OCI-LY3 (cell line): ENCODE results near the gene TAPBP.

Source experiments
- EZH2phosphoT487 ChIP-seq: fragments of 200-600 bp; shearing (Covaris generic); IDR thresholded peaks from 2 replicates; pipeline ENCODE4 v1.6.1; 2018; ENCODE audit warnings: antibody characterized with exemption, mixed run types, low read depth
- TF ChIP-seq, protein P1 (sequence below): fragments of 200-600, 300-600 bp; sonication (generic); IDR thresholded peaks from 2 replicates; pipeline ENCODE4 v1.5.1; 2014; ENCODE audit warnings: antibody characterized with exemption, low read length, low read depth

DNA sequence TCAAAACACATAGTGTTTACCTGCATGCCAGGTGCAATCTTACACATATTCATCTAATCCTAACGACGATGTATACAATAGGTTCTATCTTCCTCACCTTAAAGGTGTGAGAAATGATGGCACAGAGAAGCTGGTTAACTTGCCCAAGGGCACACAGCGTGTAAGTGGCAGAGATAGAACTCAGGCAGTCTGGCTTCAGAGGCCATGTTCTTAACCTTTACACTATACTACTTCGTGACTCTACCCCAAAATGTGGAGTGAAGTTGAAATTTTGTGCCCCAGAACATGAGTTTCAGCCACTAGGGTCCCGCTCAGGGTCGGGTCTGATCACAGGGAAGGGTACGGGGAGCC is 42.8 kb downstream of the TAPBP start:
- TF ChIP-seq, protein P1, sequence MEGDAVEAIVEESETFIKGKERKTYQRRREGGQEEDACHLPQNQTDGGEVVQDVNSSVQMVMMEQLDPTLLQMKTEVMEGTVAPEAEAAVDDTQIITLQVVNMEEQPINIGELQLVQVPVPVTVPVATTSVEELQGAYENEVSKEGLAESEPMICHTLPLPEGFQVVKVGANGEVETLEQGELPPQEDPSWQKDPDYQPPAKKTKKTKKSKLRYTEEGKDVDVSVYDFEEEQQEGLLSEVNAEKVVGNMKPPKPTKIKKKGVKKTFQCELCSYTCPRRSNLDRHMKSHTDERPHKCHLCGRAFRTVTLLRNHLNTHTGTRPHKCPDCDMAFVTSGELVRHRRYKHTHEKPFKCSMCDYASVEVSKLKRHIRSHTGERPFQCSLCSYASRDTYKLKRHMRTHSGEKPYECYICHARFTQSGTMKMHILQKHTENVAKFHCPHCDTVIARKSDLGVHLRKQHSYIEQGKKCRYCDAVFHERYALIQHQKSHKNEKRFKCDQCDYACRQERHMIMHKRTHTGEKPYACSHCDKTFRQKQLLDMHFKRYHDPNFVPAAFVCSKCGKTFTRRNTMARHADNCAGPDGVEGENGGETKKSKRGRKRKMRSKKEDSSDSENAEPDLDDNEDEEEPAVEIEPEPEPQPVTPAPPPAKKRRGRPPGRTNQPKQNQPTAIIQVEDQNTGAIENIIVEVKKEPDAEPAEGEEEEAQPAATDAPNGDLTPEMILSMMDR = no peak
- no peak for TF ChIP-seq EZH2phosphoT487
